NK-92 treated with Interleukin-12 subunit alpha and Interleukin-12 subunit beta, amount 100 ng/mL, for 24 hours (cell line): ENCODE measurements around the gene JTB.
"Not testable (repeated sequence)": the region's sequence is repeated elsewhere in the genome, so short reads cannot be mapped to it uniquely, and the experiment has no call there.

Experiments used
- DNase-seq: peaks from one replicate; lab custom pipeline; 2025; lab: John Stamatoyannopoulos, UW

The JTB gene

GRCh38 chr1:153977250-153978240, at the start of gene JTB:
JTB (minus strand) TSS chr1:153977674; CDS start chr1:153977252, 422 bp downstream.
- DNase-seq = peak; percentile 73

GRCh38 chr1:154019940-154020339, 42.5 kb upstream of the JTB start:
- DNase-seq = no peak

- DNase-seq = no peak
Observed at GRCh38 chr1:154019269-154019668, 41.8 kb upstream of the JTB start.

GRCh38 chr1:154014154-154014907, 36.9 kb upstream of the JTB start:
- DNase-seq = no peak

GRCh38 chr1:154012543-154012942, 35.1 kb upstream of the JTB start:
- DNase-seq = not testable (repeated sequence)

- DNase-seq = no peak
Observed at GRCh38 chr1:154012129-154012528, 34.7 kb upstream of the JTB start.

GRCh38 chr1:154006136-154006535, 28.7 kb upstream of the JTB start:
- DNase-seq = no peak

- no peak for DNase-seq
Observed at GRCh38 chr1:154000420-154000819, 22.9 kb upstream of the JTB start.

GRCh38 chr1:153996882-153997281, 19.4 kb upstream of the JTB start:
- DNase-seq = not testable (repeated sequence)

GRCh38 chr1:153995640-153996039, 18.2 kb upstream of the JTB start:
- no peak for DNase-seq

GRCh38 chr1:153995202-153995601, 17.7 kb upstream of the JTB start:
- DNase-seq = no peak

GRCh38 chr1:153991806-153992205, 14.3 kb upstream of the JTB start:
- no peak for DNase-seq

GRCh38 chr1:153991151-153991630, 13.7 kb upstream of the JTB start:
- no peak for DNase-seq

- peak; percentile 83 for DNase-seq
Observed at GRCh38 chr1:153990468-153991150, 13.1 kb upstream of the JTB start, which contains the start of gene RPS27. RPS27 (plus strand) TSS chr1:153990762; CDS start chr1:153990797, 35 bp downstream.

- no peak for DNase-seq
Observed at GRCh38 chr1:153987621-153988020, 10.1 kb upstream of the JTB start.

GRCh38 chr1:153985941-153986761, 8.7 kb upstream of the JTB start, which contains the start of gene RAB13:
RAB13 (minus strand) TSS chr1:153986339; CDS start chr1:153986236, 103 bp downstream.
- no peak for DNase-seq

- DNase-seq = peak; percentile 41
Observed at GRCh38 chr1:153985341-153985912, 8.0 kb upstream of the JTB start.

GRCh38 chr1:153984123-153984894, 6.8 kb upstream of the JTB start:
- no peak for DNase-seq

- not testable (repeated sequence) for DNase-seq
Observed at GRCh38 chr1:153981735-153982134, 4.3 kb upstream of the JTB start.

GRCh38 chr1:153979091-153979490, 1.6 kb upstream of the JTB start:
- not testable (repeated sequence) for DNase-seq
